MM.1S (cell line): Measurements from ENCODE around the gene GLT8D1.

Experiments
- DNase-seq: peaks from one replicate; pipeline ENCODE4 v3.0.0-alpha.2; 2015
- H2AFZ ChIP-seq: fragments of 300-600 bp; sonication (generic); 2 replicates; pipeline ENCODE4 v1.6.0; 2016; ENCODE audit warnings: antibody characterized with exemption, low read length
- H3F3A ChIP-seq: fragments of 300-600 bp; sonication (generic); 2 replicates; pipeline ENCODE4 v1.6.1; 2016; ENCODE audit warnings: mild to moderate bottlenecking, antibody characterized with exemption, low read length, moderate library complexity, mixed read lengths; ENCODE audit not compliant: insufficient read depth
- H3K27ac ChIP-seq: fragments of 300-600 bp; sonication (generic); 2 replicates; pipeline ENCODE4 v1.5.1; 2016; ENCODE audit warnings: mild to moderate bottlenecking, low read length
- H3K27me3 ChIP-seq: fragments of 300-600 bp; sonication (generic); replicated peaks from 2 replicates; pipeline ENCODE4 v1.6.0; 2016; ENCODE audit warnings: low read length; ENCODE audit not compliant: insufficient read depth
- H3K36me3 ChIP-seq: fragments of 300-600 bp; sonication (generic); replicated peaks from 2 replicates; pipeline ENCODE4 v1.6.1; 2016; ENCODE audit warnings: mild to moderate bottlenecking, low read length, mixed read lengths; ENCODE audit not compliant: insufficient read depth
- H3K4me1 ChIP-seq: fragments of 300-600 bp; sonication (generic); 2 replicates; pipeline ENCODE4 v1.6.1; 2016; ENCODE audit warnings: low read length, mixed read lengths
- H3K4me2 ChIP-seq: fragments of 300-600 bp; sonication (generic); 2 replicates; pipeline ENCODE4 v1.6.0; 2016; ENCODE audit warnings: low read depth, low read length
- H3K4me3 ChIP-seq: fragments of 300-600 bp; sonication (generic); 2 replicates; pipeline ENCODE4 v1.5.1; 2016; ENCODE audit warnings: low read length, mixed read lengths
- H3K79me2 ChIP-seq: fragments of 300-600 bp; sonication (generic); 2 replicates; pipeline ENCODE4 v1.6.1; 2016; ENCODE audit warnings: mixed run types, low read length, mixed read lengths
- H3K9ac ChIP-seq: fragments of 300-600 bp; sonication (generic); 2 replicates; pipeline ENCODE4 v1.6.1; 2016; ENCODE audit warnings: low read length, mixed read lengths
- H3K9me2 ChIP-seq: fragments of 300-600 bp; sonication (generic); replicated peaks from 2 replicates; pipeline ENCODE4 v1.6.1; 2016; ENCODE audit warnings: mild to moderate bottlenecking, low read length, mixed read lengths; ENCODE audit not compliant: insufficient read depth
- H3K9me3 ChIP-seq: fragments of 300-600 bp; sonication (generic); replicated peaks from 2 replicates; pipeline ENCODE4 v1.6.1; 2016; ENCODE audit warnings: mild to moderate bottlenecking, low read length, mixed read lengths; ENCODE audit not compliant: insufficient read depth
- H4K20me1 ChIP-seq: fragments of 300-600 bp; sonication (generic); 2 replicates; pipeline ENCODE4 v1.6.1; 2016; ENCODE audit warnings: mild to moderate bottlenecking, low read length, moderate library complexity, mixed read lengths; ENCODE audit not compliant: insufficient read depth
- CTCF ChIP-seq: fragments of 300-600 bp; sonication (generic); IDR thresholded peaks from 2 replicates; pipeline ENCODE4 v1.5.1; 2016; ENCODE audit warnings: antibody characterized with exemption, low read length, mixed read lengths
- EZH2 ChIP-seq: fragments of 300-600 bp; sonication (generic); optimal IDR thresholded peaks from 2 replicates; pipeline ENCODE3; 2017; ENCODE audit warnings: low read depth, mild to moderate bottlenecking, antibody characterized with exemption, low read length, mixed read lengths
- EZH2phosphoT487 ChIP-seq: fragments of 300-600 bp; sonication (generic); IDR thresholded peaks from 2 replicates; pipeline ENCODE4 v1.6.1; 2018; ENCODE audit warnings: antibody characterized with exemption, low read length

Gene GLT8D1

GRCh38 chr3:52681596-52681995 is 24.0 kb downstream of the GLT8D1 start:
- Histone ChIP-seq H3K4me3 (peak overlapping the region; percentile 1; the same call in 1 of the 2 replicates), H3K4me2 (peak overlapping the region; percentile 51), H3K36me3 (peaks cover 12% of the 10 kb centered on the region; the same call in 1 of the 2 replicates), H3K27ac (peak overlapping the region; percentile 41; the same call in 1 of the 2 replicates), H3K4me1 (peaks cover 23% of the 10 kb centered on the region), H3K9ac (peak overlapping the region; percentile 8; the same call in 1 of the 2 replicates), H3K79me2 (peaks cover 83% of the 10 kb centered on the region), H3K9me2 (no peaks in the 10 kb centered on the region), H2AFZ (no peak overlapping the region), H3F3A (peaks cover 20% of the 10 kb centered on the region), H3K9me3 (no peaks in the 10 kb centered on the region), H4K20me1 (no peaks in the 10 kb centered on the region), H3K27me3 (no peaks in the 10 kb centered on the region)
- DNase-seq: no peak
- TF ChIP-seq EZH2phosphoT487 (no peak), EZH2 (no peak), CTCF (no peak)

GRCh38 chr3:52679811-52680210 is 25.8 kb downstream of the GLT8D1 start:
- DNase-seq: no peak
- Histone ChIP-seq H3K4me1 (peaks cover 23% of the 10 kb centered on the region), H3K27me3 (no peaks in the 10 kb centered on the region), H3K9ac (no peak overlapping the region), H4K20me1 (no peaks in the 10 kb centered on the region), H3K4me2 (no peak overlapping the region), H3K4me3 (no peak overlapping the region), H3K27ac (no peak overlapping the region), H2AFZ (no peak overlapping the region), H3F3A (peaks cover 12% of the 10 kb centered on the region; the same call in 1 of the 2 replicates), H3K9me3 (no peaks in the 10 kb centered on the region), H3K79me2 (peaks cover 83% of the 10 kb centered on the region), H3K9me2 (no peaks in the 10 kb centered on the region), H3K36me3 (peaks cover 14% of the 10 kb centered on the region; the same call in 1 of the 2 replicates)
- no peak for TF ChIP-seq EZH2phosphoT487
- TF ChIP-seq CTCF: no peak
- no peak for TF ChIP-seq EZH2

GRCh38 chr3:52679199-52679538 is 26.4 kb downstream of the GLT8D1 start:
- H4K20me1 ChIP-seq: no peaks in the 10 kb centered on the region
- H3K4me3 ChIP-seq: no peak overlapping the region
- H3K36me3 ChIP-seq: peaks cover 14% of the 10 kb centered on the region; the same call in 1 of the 2 replicates
- TF ChIP-seq EZH2phosphoT487 (no peak), EZH2 (no peak), CTCF (no peak)
- H3K4me2 ChIP-seq: no peak overlapping the region
- H2AFZ ChIP-seq: no peak overlapping the region
- H3K27ac ChIP-seq: no peak overlapping the region
- no peaks in the 10 kb centered on the region for H3K9me3 ChIP-seq
- no peak for DNase-seq
- H3K79me2 ChIP-seq: peaks cover 78% of the 10 kb centered on the region
- H3K9ac ChIP-seq: no peak overlapping the region
- H3F3A ChIP-seq: peaks cover 7% of the 10 kb centered on the region; the same call in 1 of the 2 replicates
- H3K27me3 ChIP-seq: no peaks in the 10 kb centered on the region
- H3K4me1 ChIP-seq: peaks cover 19% of the 10 kb centered on the region
- H3K9me2 ChIP-seq: no peaks in the 10 kb centered on the region
